Measurements from ENCODE around the gene ZMYND8.

ZMYND8 gene

DNA sequence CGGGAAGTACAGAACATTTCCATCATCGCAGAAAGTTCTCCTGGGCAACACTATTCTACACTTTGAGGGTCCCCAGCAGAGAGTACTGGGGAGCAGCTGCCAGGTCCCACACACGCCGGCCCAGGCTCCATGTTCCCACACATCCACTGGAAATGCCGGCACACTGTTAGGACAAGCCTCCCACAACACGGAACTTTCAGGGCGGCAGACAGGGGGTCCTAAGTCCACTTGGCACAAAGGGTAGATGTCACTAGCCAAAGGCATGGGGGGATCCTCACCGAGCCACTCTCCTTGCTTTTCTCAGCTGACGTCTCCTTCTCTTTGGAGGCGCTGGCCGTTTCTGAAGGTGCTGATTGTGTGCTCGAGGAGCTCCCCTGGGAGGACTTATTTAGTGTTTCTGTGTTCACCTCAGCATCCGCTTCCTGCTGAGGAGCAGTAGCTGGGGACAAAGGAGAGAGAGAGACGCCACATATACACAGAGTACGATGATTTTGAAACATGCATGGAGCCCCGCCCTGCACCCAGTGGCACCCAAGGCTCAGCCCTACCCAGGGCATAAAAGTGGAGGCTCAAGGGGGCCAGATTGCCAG lies 135.4 kb downstream of the ZMYND8 start:
- TF ChIP-seq, protein P1, sequence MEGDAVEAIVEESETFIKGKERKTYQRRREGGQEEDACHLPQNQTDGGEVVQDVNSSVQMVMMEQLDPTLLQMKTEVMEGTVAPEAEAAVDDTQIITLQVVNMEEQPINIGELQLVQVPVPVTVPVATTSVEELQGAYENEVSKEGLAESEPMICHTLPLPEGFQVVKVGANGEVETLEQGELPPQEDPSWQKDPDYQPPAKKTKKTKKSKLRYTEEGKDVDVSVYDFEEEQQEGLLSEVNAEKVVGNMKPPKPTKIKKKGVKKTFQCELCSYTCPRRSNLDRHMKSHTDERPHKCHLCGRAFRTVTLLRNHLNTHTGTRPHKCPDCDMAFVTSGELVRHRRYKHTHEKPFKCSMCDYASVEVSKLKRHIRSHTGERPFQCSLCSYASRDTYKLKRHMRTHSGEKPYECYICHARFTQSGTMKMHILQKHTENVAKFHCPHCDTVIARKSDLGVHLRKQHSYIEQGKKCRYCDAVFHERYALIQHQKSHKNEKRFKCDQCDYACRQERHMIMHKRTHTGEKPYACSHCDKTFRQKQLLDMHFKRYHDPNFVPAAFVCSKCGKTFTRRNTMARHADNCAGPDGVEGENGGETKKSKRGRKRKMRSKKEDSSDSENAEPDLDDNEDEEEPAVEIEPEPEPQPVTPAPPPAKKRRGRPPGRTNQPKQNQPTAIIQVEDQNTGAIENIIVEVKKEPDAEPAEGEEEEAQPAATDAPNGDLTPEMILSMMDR (IDR thresholded peaks at IDR 0.05; ENCODE audit: low read length, missing control alignments), result no peak
- DNase-seq (ENCODE audit: low read depth), result no peak
- H3K4me3 ChIP-seq (replicated peaks; ENCODE audit: low read depth, low read length), result no peak overlapping the region

DNA sequence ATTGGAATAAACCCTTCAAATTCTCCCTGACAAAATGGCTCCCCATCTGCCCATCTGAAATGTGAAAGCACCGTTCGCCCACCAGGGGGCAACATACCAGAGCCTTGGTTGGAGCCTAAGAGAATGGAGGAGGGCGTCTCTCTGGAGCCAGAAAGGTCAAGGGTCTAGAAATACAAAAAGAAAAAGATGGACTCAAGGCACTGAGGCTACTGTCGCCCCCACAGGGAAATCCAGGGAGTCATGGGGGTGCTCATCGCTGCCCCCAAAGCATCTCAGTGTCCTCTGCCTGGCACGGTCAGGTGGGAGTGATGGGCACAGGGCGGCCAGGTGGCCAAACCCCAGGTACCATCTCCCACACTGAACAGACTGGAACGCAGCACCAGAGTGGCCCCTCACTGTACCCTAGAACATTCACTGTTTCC lies 136.3 kb downstream of the ZMYND8 start:
- DNase-seq (ENCODE audit: low read depth), result peak; percentile 55
- no peak overlapping the region for H3K4me3 ChIP-seq (replicated peaks; ENCODE audit: low read depth, low read length)
- TF ChIP-seq, protein P1 (IDR thresholded peaks at IDR 0.05; ENCODE audit: low read length, missing control alignments), result peak; percentile 68

DNA sequence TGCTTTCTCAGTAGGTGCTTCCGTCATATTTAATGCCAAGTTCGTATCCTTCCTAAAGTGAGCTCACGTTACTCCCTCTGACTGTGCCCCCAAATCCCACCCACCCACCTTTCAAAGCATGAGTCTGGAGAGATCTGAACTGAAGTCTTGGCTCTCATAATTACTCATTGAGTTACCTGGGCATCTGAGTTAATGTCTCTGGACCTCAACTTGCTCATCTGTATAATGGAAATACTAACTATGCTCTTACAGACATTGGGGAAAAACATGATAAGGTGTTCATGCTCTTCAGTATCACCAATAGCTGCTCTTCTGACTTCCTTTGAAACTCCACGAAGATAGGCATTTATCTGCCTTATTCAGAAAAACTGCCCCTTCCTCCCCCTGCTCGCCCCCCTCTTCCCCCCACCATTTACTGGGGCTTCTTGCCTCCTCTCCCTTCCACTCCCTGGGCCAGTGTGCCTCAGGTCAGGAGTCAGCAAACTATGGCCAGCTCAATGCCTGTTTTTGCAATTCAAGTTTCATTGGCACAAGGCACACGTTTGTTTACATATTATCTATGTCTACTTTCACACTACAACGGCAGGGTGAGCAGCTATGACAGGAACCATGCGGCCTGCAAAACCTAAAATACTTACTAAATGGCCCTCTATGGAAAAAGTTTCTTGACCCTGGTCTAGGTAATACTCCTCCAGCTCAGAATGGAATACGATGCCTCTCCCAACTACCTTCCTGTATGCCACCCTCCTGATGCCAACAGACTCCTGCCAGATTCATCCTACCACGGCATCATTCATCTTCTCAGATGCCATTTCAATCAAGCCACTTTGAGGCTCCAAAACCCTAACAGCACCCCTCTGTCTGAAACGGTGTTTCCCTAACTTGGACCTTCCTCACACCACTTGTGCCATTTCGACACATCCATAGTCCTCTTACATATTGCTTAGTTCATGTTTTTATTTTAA lies 138.7 kb downstream of the ZMYND8 start:
- DNase-seq (ENCODE audit: low read depth), result no peak
- no peak overlapping the region for H3K4me3 ChIP-seq (replicated peaks; ENCODE audit: low read depth, low read length)
- TF ChIP-seq, protein P1 (IDR thresholded peaks at IDR 0.05; ENCODE audit: low read length, missing control alignments), result no peak

DNA sequence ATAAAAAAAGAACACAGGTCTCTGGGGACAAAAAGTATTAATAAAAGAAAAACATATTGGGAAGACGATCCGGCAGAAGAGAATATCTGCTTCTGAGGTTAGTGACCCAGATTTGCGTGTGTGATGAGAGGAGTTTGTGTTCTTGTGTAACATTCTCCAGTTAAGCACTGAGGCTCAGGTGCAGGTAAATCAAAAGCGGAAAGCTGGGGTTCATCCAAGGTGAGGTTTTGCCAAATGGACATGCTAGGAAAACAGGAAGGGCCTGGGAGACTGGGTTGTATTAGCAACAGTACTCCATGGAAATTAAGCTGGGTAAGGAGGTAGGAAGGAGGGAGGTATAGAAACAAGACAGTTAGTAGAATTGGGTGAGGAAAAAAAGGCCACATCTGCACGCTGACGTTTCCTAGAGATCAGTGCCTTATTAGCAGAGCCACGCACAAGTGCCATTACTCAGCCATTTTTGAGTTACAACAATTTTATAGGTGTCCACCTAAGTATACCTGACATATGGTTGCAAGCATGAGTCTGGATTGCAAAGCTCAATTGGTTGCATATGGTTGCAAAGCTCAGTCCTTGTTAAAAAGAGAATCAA lies 139.6 kb downstream of the ZMYND8 start:
- TF ChIP-seq, protein P1 (IDR thresholded peaks at IDR 0.05; ENCODE audit: low read length, missing control alignments), result no peak
- DNase-seq (ENCODE audit: low read depth), result no peak
- H3K4me3 ChIP-seq (replicated peaks; ENCODE audit: low read depth, low read length), result no peak overlapping the region

DNA sequence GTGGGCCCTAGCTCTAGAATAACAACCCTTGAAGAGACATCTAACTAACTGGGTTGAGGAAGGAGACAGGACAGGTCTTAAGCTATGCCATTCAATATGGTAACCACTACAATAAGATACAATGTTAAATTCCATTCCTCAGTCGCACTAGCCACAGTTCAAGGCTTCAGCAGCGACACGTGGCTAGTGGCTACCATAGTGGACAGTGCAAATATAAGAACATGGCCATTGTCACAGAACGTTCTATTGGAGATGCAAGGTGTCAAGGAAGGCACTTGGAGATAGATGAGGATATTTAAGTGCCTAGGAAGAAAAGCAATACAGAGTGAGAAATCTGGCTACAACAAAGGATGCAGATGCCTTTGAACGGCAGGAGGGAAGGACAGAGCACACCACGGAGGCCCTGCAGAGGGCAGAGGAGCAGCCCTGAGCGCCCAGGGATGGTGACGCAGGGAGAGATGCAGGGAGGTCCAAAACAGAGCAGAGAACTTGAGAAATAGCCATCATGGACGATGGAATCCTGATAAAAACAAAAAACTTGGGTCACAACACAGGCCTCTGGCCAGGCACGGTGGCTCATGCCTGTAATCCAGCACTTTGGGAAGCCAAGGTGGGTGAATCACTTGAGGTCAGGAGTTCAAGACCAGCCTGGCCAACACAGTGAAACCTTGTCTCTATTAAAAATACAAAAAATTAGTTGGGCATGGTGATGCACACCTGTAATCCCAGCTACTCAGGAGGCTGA lies 140.7 kb downstream of the ZMYND8 start:
- H3K4me3 ChIP-seq (replicated peaks; ENCODE audit: low read depth, low read length), result no peak overlapping the region
- DNase-seq (ENCODE audit: low read depth), result no peak
- TF ChIP-seq, protein P1 (IDR thresholded peaks at IDR 0.05; ENCODE audit: low read length, missing control alignments), result no peak

DNA sequence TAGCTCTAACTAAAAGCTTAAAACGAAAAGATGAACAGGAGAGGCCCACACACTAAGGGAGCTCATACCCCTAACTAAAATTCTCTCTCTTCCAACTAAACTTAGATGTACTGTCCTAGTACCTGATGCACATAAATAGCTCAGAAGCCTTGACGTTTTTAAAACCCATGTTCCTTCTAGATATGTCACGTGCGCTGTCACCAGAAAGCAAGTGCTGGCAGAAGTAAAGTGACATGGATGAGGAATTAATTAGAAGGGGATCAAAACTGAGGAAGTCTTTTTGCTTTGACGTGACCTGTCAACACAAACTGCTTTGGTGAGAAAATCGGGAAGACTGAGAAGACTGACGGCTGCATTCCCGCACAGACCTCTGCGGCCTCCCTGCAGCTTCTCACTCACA lies 142.5 kb downstream of the ZMYND8 start:
- DNase-seq (ENCODE audit: low read depth), result no peak
- TF ChIP-seq, protein P1 (IDR thresholded peaks at IDR 0.05; ENCODE audit: low read length, missing control alignments), result no peak
- no peak overlapping the region for H3K4me3 ChIP-seq (replicated peaks; ENCODE audit: low read depth, low read length)
